Fibroblast of skin of right biceps (primary cell): ENCODE measurements around the gene C9orf72.
"Not testable (repeated sequence)": the region's sequence is repeated elsewhere in the genome, so short reads cannot be mapped to it uniquely, and the experiment has no call there.

Experiments
- DNase-seq: peaks from one replicate; pipeline ENCODE4 v3.0.0-alpha.2; 2013

The C9orf72 gene

GRCh38 chr9:27510780-27511179 lies 62.5 kb downstream of the C9orf72 start:
- DNase-seq: no peak

GRCh38 chr9:27506981-27507380 lies 66.3 kb downstream of the C9orf72 start:
- DNase-seq: no peak

- peak; percentile 43 for DNase-seq
Observed at GRCh38 chr9:27505744-27506161, 67.5 kb downstream of the C9orf72 start.

- DNase-seq: no peak
Observed at GRCh38 chr9:27504259-27504658, 69.0 kb downstream of the C9orf72 start.

- DNase-seq: no peak
Observed at GRCh38 chr9:27503623-27504022, 69.7 kb downstream of the C9orf72 start.

GRCh38 chr9:27500902-27501301 lies 72.4 kb downstream of the C9orf72 start:
- DNase-seq: not testable (repeated sequence)

GRCh38 chr9:27499451-27499850 lies 73.8 kb downstream of the C9orf72 start:
- peak; percentile 61 for DNase-seq

- no peak for DNase-seq
Observed at GRCh38 chr9:27497883-27498417, 75.3 kb downstream of the C9orf72 start.
